A673 (cell line): Measurements from ENCODE around the gene CLEC4G. TPM values are rescaled to one million over a fixed set of nuclear protein-coding genes. Genes with fewer than 3 reads are reported as not detected.

Experiments used
- BruUV-seq: library from RNA; stranded (reverse); fragments of 400-500 nt; replicated peaks from 2 replicates; lab custom pipeline; 2021; lab: Mats Ljungman, UMichigan
- CTCF ChIA-PET: fragments of 300-600 bp; sonication (Branson Sonifier 250); formaldehyde crosslinking; loops from one replicate; lab custom pipeline; 2022; ENCODE audit warnings: antibody characterized with exemption; lab: Charles Lee
- POLR2A ChIA-PET: fragments of 300-600 bp; sonication (Branson Sonifier 250); formaldehyde crosslinking; loops from one replicate; lab custom pipeline; 2022; ENCODE audit warnings: antibody characterized with exemption; ENCODE audit not compliant: low non-redundant PET; lab: Charles Lee
- DNase-seq: peaks from one replicate; pipeline ENCODE4 v3.0.0-alpha.2; 2015; ENCODE audit warnings: low spot score
- H3K27ac ChIP-seq: fragments of 200-600 bp; sonication (generic); 2 replicates; pipeline ENCODE4 v1.5.1; 2016; ENCODE audit warnings: mixed run types, low read depth, mild to moderate bottlenecking, mixed read lengths, antibody characterized with exemption, low read length; ENCODE audit not compliant: poor library complexity, severe bottlenecking
- H3K27me3 ChIP-seq: fragments of 200-600 bp; sonication (generic); replicated peaks from 2 replicates; pipeline ENCODE4 v1.6.1; 2017; ENCODE audit warnings: mixed run types, low read depth, mild to moderate bottlenecking, mixed read lengths, antibody characterized with exemption, low read length; ENCODE audit not compliant: insufficient read depth, poor library complexity
- H3K36me3 ChIP-seq: fragments of 200-600 bp; sonication (generic); 2 replicates; pipeline ENCODE4 v1.6.1; 2016; ENCODE audit warnings: mixed run types, mild to moderate bottlenecking, mixed read lengths, antibody characterized with exemption, low read length; ENCODE audit not compliant: insufficient read depth, poor library complexity, severe bottlenecking
- H3K4me1 ChIP-seq: fragments of 200-600 bp; sonication (generic); 2 replicates; pipeline ENCODE4 v1.6.1; 2017; ENCODE audit warnings: mixed run types, mild to moderate bottlenecking, mixed read lengths, antibody characterized with exemption, low read length; ENCODE audit not compliant: insufficient read depth, poor library complexity, severe bottlenecking
- H3K4me3 ChIP-seq: fragments of 200-600 bp; sonication (generic); 2 replicates; pipeline ENCODE4 v1.5.1; 2016; ENCODE audit warnings: low read depth, mixed run types, mild to moderate bottlenecking, mixed read lengths, low read length; ENCODE audit not compliant: poor library complexity, severe bottlenecking
- H3K9me3 ChIP-seq: fragments of 200-600 bp; sonication (generic); 2 replicates; pipeline ENCODE4 v1.6.1; 2016; ENCODE audit warnings: mixed run types, low read depth, mild to moderate bottlenecking, mixed read lengths, antibody characterized with exemption, low read length; ENCODE audit not compliant: poor library complexity, severe bottlenecking
- CTCF ChIP-seq: fragments of 300-800, 200-600 bp; sonication (generic); conservative IDR thresholded peaks from 2 replicates; pipeline ENCODE4 v1.5.1; 2017; ENCODE audit warnings: low read depth, mild to moderate bottlenecking, antibody characterized with exemption, low read length, moderate library complexity, mixed read lengths
- EZH2 ChIP-seq: fragments of 200-600 bp; sonication (generic); IDR thresholded peaks from 2 replicates; pipeline ENCODE4 v1.6.1; 2017; ENCODE audit warnings: borderline replicate concordance, low read depth, mild to moderate bottlenecking, mixed read lengths, antibody characterized with exemption, low read length; ENCODE audit not compliant: poor library complexity, severe bottlenecking
- intact Hi-C: fragments of 100-400 bp; cut with micrococcal nuclease; formaldehyde crosslinking; loops from one replicate; pipeline ENCODE4 v1.10.0; 2022; ENCODE audit not compliant: unreplicated experiment
- total RNA-seq: library from RNA; stranded (reverse); gene quantifications from 2 replicates; pipeline ENCODE4 v1.2.3, GENCODE V29; 2021

The CLEC4G gene
- total RNA-seq, 1 experiment from 2014 or later = not detected

DNA sequence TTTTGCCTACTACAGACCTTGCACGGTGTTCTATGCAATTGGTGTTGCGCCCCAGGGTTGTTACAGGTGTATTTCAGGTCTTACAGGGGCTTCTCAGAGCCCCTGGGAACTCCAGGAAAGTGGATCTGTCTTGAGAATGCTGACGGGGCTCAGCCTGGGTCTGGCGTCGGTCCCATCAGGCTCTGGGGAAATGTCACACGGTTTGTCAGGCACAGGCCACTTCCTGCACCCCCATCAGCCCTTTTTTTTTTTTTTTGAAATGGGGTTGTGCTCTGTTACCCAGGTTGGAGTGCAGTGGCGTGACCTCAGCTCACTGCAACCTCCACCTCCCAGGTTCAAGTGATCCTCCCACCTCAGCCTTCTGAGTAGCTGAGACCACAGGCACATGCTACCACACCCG lies 13.2 kb downstream of the CLEC4G start:
- no peaks in the 10 kb centered on the region for H3K4me1 ChIP-seq
- intact Hi-C loops = no loop called here
- no peak overlapping the region for H3K27ac ChIP-seq
- no peak for DNase-seq
- TF ChIP-seq CTCF = no peak
- no peak for TF ChIP-seq EZH2
- CTCF ChIA-PET = no interaction called here
- H3K27me3 ChIP-seq = no peaks in the 10 kb centered on the region
- POLR2A ChIA-PET = no interaction called here
- no peaks in the 10 kb centered on the region for H3K9me3 ChIP-seq
- no peak overlapping the region for H3K4me3 ChIP-seq
- no TSS peak for BruUV-seq
- no peaks in the 10 kb centered on the region for H3K36me3 ChIP-seq

DNA sequence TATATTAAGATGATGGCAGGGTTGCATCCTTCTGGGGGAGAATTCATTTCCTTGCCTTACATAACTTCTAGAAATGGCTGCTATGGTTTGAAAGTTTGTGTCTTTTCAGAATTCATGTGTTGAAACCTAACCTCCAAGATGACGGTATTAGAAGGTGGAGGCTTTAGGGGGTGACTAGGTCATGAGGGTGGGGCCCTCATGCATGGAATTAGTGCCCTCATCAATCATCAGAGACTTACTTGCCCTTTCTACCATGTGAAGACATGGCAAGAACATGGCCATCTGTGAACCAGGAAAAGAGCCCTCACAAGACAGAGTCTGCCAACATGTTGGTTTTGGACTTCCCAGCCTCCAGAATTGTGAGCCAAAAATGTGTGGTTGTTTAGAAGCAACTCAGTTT lies 15.1 kb downstream of the CLEC4G start:
- H3K27me3 ChIP-seq = no peaks in the 10 kb centered on the region
- POLR2A ChIA-PET = no interaction called here
- BruUV-seq = no TSS peak
- H3K27ac ChIP-seq = no peak overlapping the region
- no peaks in the 10 kb centered on the region for H3K9me3 ChIP-seq
- no peak overlapping the region for H3K4me3 ChIP-seq
- CTCF ChIA-PET = no interaction called here
- no peaks in the 10 kb centered on the region for H3K4me1 ChIP-seq
- no peaks in the 10 kb centered on the region for H3K36me3 ChIP-seq
- TF ChIP-seq EZH2 = no peak
- no peak for TF ChIP-seq CTCF
- intact Hi-C loops = no loop called here
- DNase-seq = no peak

DNA sequence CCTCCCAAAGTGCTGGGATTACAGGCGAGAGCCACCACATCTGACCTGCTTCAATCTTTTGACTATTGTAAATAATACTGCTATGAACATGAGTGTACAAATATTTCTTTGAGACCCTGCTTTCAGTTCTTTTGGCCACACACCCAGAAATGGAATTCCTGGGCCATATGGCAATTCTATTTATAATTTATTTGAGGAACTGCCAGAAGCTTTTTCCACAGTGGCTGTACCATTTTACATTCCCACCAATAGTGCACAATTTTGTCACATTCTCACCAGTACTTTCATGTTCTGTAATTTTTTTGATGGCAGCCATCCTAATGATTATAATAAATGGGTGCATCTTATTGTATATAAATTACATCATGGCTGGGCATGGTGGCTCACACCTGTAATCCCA lies 16.2 kb downstream of the CLEC4G start:
- no TSS peak for BruUV-seq
- no peaks in the 10 kb centered on the region for H3K9me3 ChIP-seq
- H3K36me3 ChIP-seq = no peaks in the 10 kb centered on the region
- no peaks in the 10 kb centered on the region for H3K27me3 ChIP-seq
- intact Hi-C loops = no loop called here
- ChIA-PET CTCF (no interaction called here), POLR2A (no interaction called here)
- H3K4me1 ChIP-seq = no peaks in the 10 kb centered on the region
- no peak overlapping the region for H3K27ac ChIP-seq
- no peak for DNase-seq
- no peak overlapping the region for H3K4me3 ChIP-seq
- TF ChIP-seq CTCF (no peak), EZH2 (no peak)
